Stomach (tissue), 9 donors: ENCODE results near the gene SKOR1. TPM values are rescaled to one million over a fixed set of nuclear protein-coding genes. Genes with fewer than 3 reads are reported as not detected.

ENCODE experiments used
- DNase-seq, 2 donors: peaks; one replicate each; pipeline versions ENCODE4 v3.0.0 to v3.0.0-alpha.2; 2013 to 2019
- H3K27ac ChIP-seq, 5 donors: fragments of 200-600 bp in 4 of 5; sonication (generic) in 4 of 5; one replicate each; pipeline ENCODE4 v1.5.1; 2013 to 2019; ENCODE audit warnings: mild to moderate bottlenecking in 1 of 5, moderate library complexity in 1 of 5
- H3K27me3 ChIP-seq, 3 donors: fragments of 200-600 bp; sonication (generic); one replicate each; pipeline ENCODE4 v1.5.1; 2017 to 2019; ENCODE audit warnings: mixed run types in 1 of 3
- H3K36me3 ChIP-seq, 4 donors: fragments of 200-600 bp; sonication (generic); 1 replicate in 3 of 4; 2 replicates in 1 of 4; pipeline ENCODE4 v1.5.1; 2016 to 2019
- H3K4me1 ChIP-seq, 4 donors: fragments of 200-600 bp; sonication (generic); one replicate each; pipeline ENCODE4 v1.5.1; 2016 to 2019
- H3K4me3 ChIP-seq, 4 donors: fragments of 200-600 bp; sonication (generic) in 3 of 4; one replicate each; pipeline ENCODE4 v1.5.1; 2016 to 2019; ENCODE audit warnings: mild to moderate bottlenecking in 1 of 4
- H3K9me3 ChIP-seq, 4 donors: fragments of 200-600 bp; sonication (generic); one replicate each; pipeline ENCODE4 v1.5.1; 2016 to 2019
- CTCF ChIP-seq, 7 experiments: fragments of 450-650 bp in 4 of 7; fragments of 200-600 bp in 3 of 7; sonication (generic) in 3 of 7; IDR thresholded peaks; one replicate each; pipeline ENCODE4 v1.5.1; 2016 to 2019; ENCODE audit warnings: antibody characterized with exemption in 7 of 7, control low read depth in 2 of 7, mild to moderate bottlenecking in 1 of 7
- EP300 ChIP-seq: sonication (generic); formaldehyde crosslinking; IDR thresholded peaks from one replicate; pipeline ENCODE4 v1.6.1; 2017; ENCODE audit warnings: antibody characterized with exemption
- POLR2A ChIP-seq, 4 donors: fragments of 450-650 bp; IDR thresholded peaks; one replicate each; pipeline ENCODE4 v1.6.1; 2016; ENCODE audit warnings: antibody characterized with exemption in 4 of 4, control low read depth in 2 of 4, mild to moderate bottlenecking in 1 of 4, moderate library complexity in 1 of 4
- POLR2AphosphoS5 ChIP-seq, 3 donors: sonication (generic); formaldehyde crosslinking; IDR thresholded peaks; one replicate each; pipeline ENCODE4 v1.6.1; 2016; ENCODE audit warnings: antibody characterized with exemption in 3 of 3
- WGBS, 5 donors: extraction: QIAGEN DNeasy Blood & Tissue Kit in 3 of 5; methylation state at CpG; one replicate each; pipeline versions ENCODE4 v1.1.5 to v1.1.7; 2013 to 2018; 5-methylcytosine and 5-hydroxymethylcytosine counted together
- intact Hi-C: fragments of 100-400 bp; cut with DNase I; formaldehyde crosslinking; loops from one replicate; pipeline ENCODE4 v1.15.1; 2023; ENCODE audit warnings: low total_unique reads
- polyA plus RNA-seq, 3 donors: library from polyadenylated mRNA; stranded (reverse); fragments of 200-250 nt; gene quantifications; one replicate each; pipeline ENCODE4 v1.2.3, GENCODE V29; 2013
- total RNA-seq, 5 donors: library from RNA; depleted of rRNA; stranded (reverse); fragments of >200 nt; gene quantifications; one replicate each; pipeline versions ENCODE4 v1.1.0 to v1.2.3, GENCODE V29; 2014 to 2016
- donor health status: healthy with polysubstance abuse.
- donor health status: Bipolar disorder and iron deficiency.
- donor health status: healthy.

Gene SKOR1
- total and polyA plus RNA-seq, 8 donors, result 0.14 to 5.8 (median 0.69) TPM; not detected in 2

DNA sequence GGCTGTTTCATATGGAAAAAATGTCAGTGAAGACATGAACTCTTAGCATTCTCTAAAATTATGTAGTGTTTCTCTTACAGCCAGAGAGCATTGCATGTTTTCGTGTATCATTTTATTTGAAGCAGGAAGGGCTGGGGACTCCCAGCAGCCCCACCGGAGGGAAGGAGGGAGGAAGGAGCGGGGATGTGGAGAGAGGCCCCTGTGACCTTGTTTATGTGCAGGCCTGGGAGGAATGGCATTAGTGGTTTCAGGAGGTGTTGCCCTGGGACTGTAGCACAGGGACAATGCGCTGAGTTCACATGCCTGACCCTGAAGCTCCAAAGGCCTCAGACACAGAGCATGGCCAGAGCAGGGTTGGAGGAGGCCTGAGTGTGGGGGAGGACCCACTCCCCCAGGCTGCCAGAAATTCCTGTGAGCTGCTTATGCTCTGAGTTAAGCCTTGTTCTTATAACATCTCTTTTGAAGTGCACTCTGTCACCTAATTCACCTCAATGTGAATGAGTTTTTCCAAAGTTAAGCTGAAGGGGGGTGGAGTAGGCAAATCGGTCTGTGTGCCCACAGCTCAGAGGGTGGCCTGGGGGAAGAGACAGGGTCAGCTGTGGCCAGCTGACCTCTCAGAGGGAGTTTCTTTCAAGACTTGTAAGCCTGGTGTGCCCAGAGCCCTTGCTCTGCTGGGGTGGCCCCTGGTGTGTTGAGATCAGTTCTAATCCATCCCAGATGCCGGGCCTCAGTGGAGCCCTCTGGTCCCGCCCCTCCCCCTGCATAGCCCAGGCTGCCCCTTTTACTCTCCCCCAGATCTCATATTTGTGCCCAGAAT is 18.5 kb downstream of the SKOR1 start:
- peaks cover 10 to 26% (median 17%) of the 10 kb centered on the region in 4 donors for H3K4me1 ChIP-seq
- DNase-seq, result peak in 1 of 2 donors; percentile 75
- 67 to 92% (median 86%) methylated on average over 7 of the region's 7 CpGs for WGBS, 5 donors
- TF ChIP-seq POLR2A (IDR thresholded peaks at IDR 0.05) (no peak), CTCF (IDR thresholded peaks at IDR 0.05) (no peak), EP300 (no peak), POLR2AphosphoS5 (IDR thresholded peaks at IDR 0.05) (no peak)
- H3K27me3 ChIP-seq, result no peaks in the 10 kb centered on the region
- intact Hi-C loops, result no loop called here
- H3K36me3 ChIP-seq, result no peaks in the 10 kb centered on the region
- no peak overlapping the region for H3K4me3 ChIP-seq
- H3K9me3 ChIP-seq, result no peaks in the 10 kb centered on the region
- H3K27ac ChIP-seq, result peak overlapping the region in 1 of 5 donors; percentile 44

DNA sequence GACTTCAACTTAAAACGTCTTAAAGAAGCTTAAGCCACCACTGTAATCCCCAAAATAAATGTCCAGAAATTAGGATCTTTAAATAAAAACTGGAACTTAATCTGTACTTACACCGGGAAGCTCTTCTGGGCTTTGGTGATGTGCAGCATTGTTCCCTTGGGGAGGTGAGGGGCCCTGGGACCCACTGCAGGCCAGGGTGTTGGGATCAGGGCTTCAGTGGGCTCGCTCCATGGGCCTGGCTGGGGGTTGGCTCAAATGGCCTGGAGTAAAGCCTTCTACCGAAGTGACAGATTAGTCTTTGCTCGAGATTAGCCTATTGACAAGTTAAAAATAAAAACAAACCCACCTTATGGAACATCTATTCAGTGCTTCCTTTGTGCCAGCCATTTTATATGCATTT is 20.7 kb downstream of the SKOR1 start:
- no peak for DNase-seq
- H3K36me3 ChIP-seq, result no peaks in the 10 kb centered on the region
- H3K27ac ChIP-seq, result no peak overlapping the region
- H3K4me1 ChIP-seq, result peaks cover 6 to 18% (median 12%) of the 10 kb centered on the region in 4 donors
- intact Hi-C loops, result no loop called here
- 84 to 89% (median 86%) methylated on average over 5 of the region's 5 CpGs for WGBS, 5 donors
- no peak overlapping the region for H3K4me3 ChIP-seq
- TF ChIP-seq POLR2AphosphoS5 (IDR thresholded peaks at IDR 0.05) (no peak), CTCF (IDR thresholded peaks at IDR 0.05) (no peak), POLR2A (IDR thresholded peaks at IDR 0.05) (no peak), EP300 (no peak)
- no peaks in the 10 kb centered on the region for H3K9me3 ChIP-seq
- H3K27me3 ChIP-seq, result no peaks in the 10 kb centered on the region

GRCh38 chr15:67849538-67849937 is 24.2 kb downstream of the SKOR1 start:
- DNase-seq, result no peak
- Histone ChIP-seq H3K9me3 (no peaks in the 10 kb centered on the region), H3K27ac (no peak overlapping the region), H3K4me3 (no peak overlapping the region), H3K36me3 (no peaks in the 10 kb centered on the region), H3K4me1 (peaks cover 0 to 6% (median 0%) of the 10 kb centered on the region in 4 donors), H3K27me3 (no peaks in the 10 kb centered on the region)
- WGBS, 5 donors, result 93 to 100% (median 98%) methylated on average over 1 of the region's 1 CpG
- no peak for TF ChIP-seq CTCF (IDR thresholded peaks at IDR 0.05)
- no peak for TF ChIP-seq POLR2A (IDR thresholded peaks at IDR 0.05)
- TF ChIP-seq EP300, result no peak
- TF ChIP-seq POLR2AphosphoS5 (IDR thresholded peaks at IDR 0.05), result no peak
- intact Hi-C loops, result no loop called here

DNA sequence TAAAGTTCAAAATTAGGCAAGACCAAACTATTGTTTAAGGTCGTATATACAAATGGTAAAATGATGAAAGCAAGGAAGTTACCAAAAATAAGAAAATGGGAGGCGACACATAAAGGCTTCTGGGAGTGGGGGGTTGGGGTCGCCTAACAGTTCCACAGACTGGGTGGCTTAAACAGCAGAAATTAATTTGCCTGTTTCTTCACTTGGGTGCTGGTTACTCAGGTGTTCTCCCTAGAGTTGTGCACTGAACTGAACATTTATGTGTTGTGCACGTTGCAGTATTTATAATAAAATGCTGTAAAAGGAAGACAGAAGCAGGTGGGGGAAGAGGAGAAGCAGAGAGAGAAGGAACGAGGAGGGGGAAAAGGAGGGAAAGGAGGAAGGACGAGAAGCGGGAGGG is 25.0 kb downstream of the SKOR1 start:
- DNase-seq, result no peak
- TF ChIP-seq CTCF (IDR thresholded peaks at IDR 0.05), result no peak
- no peak for TF ChIP-seq EP300
- TF ChIP-seq POLR2A (IDR thresholded peaks at IDR 0.05), result no peak
- TF ChIP-seq POLR2AphosphoS5 (IDR thresholded peaks at IDR 0.05), result no peak
- intact Hi-C loops, result no loop called here
- no peaks in the 10 kb centered on the region for H3K27me3 ChIP-seq
- H3K4me3 ChIP-seq, result no peak overlapping the region
- H3K4me1 ChIP-seq, result peaks cover 0 to 6% (median 0%) of the 10 kb centered on the region in 4 donors
- H3K27ac ChIP-seq, result no peak overlapping the region
- 54 to 73% (median 69%) methylated on average over 7 of the region's 7 CpGs for WGBS, 5 donors
- H3K9me3 ChIP-seq, result no peaks in the 10 kb centered on the region
- no peaks in the 10 kb centered on the region for H3K36me3 ChIP-seq
